Karpas-422 (cell line): Measurements from ENCODE around the gene PHETA1. TPM values are rescaled to one million over a fixed set of nuclear protein-coding genes. Genes with fewer than 3 reads are reported as not detected.

Source experiments
- DNase-seq: peaks from one replicate; pipeline ENCODE4 v3.0.0-alpha.2; 2015
- H2AFZ ChIP-seq: fragments of 200-600 bp; sonication (generic); 2 replicates; pipeline ENCODE4 v1.6.1; 2014; ENCODE audit warnings: antibody characterized with exemption, low read length, mixed read lengths
- H3K27ac ChIP-seq: fragments of 200-600 bp; sonication (generic); 2 replicates; pipeline ENCODE4 v1.5.1; 2014; ENCODE audit warnings: mild to moderate bottlenecking, low read length, moderate library complexity
- H3K27me3 ChIP-seq: fragments of 200-600 bp; sonication (generic); 2 replicates; pipeline ENCODE4 v1.6.1; 2014; ENCODE audit warnings: low read length, mixed read lengths
- H3K36me3 ChIP-seq: fragments of 200-600 bp; sonication (generic); 2 replicates; pipeline ENCODE4 v1.6.1; 2014; ENCODE audit warnings: low read length, mixed read lengths; ENCODE audit not compliant: insufficient read depth
- H3K4me1 ChIP-seq: fragments of 200-600 bp; sonication (generic); 2 replicates; pipeline ENCODE4 v1.6.1; 2014; ENCODE audit warnings: mild to moderate bottlenecking, low read length, mixed read lengths
- H3K4me2 ChIP-seq: fragments of 200-600 bp; sonication (generic); 2 replicates; pipeline ENCODE4 v1.6.1; 2014; ENCODE audit warnings: low read length, low read depth, mild to moderate bottlenecking; ENCODE audit not compliant: poor library complexity, severe bottlenecking
- H3K4me3 ChIP-seq: fragments of 200-600 bp; sonication (generic); 2 replicates; pipeline ENCODE4 v1.5.1; 2014; ENCODE audit warnings: mild to moderate bottlenecking, antibody characterized with exemption, low read length, mixed read lengths
- H3K79me2 ChIP-seq: fragments of 200-600 bp; sonication (generic); 2 replicates; pipeline ENCODE4 v1.6.1; 2014; ENCODE audit warnings: mild to moderate bottlenecking, low read length, mixed read lengths
- H3K9ac ChIP-seq: fragments of 200-600 bp; sonication (generic); 2 replicates; pipeline ENCODE4 v1.6.0; 2014; ENCODE audit warnings: low read length
- H3K9me2 ChIP-seq: fragments of 200-600 bp; sonication (generic), shearing (Covaris generic); replicated peaks from 2 replicates; pipeline ENCODE4 v1.6.0; 2014; ENCODE audit warnings: mild to moderate bottlenecking, low read length, moderate library complexity; ENCODE audit not compliant: insufficient read depth
- H3K9me3 ChIP-seq: fragments of 300-700, 200-600 bp; sonication (generic); 2 replicates; pipeline ENCODE4 v1.6.1; 2014; ENCODE audit warnings: low read length, mixed read lengths
- H4K20me1 ChIP-seq: fragments of 200-600 bp; sonication (generic); 2 replicates; pipeline ENCODE4 v1.6.1; 2014; ENCODE audit warnings: mild to moderate bottlenecking, antibody characterized with exemption, low read length, low read depth; ENCODE audit not compliant: insufficient read depth
- total RNA-seq: library from RNA; depleted of rRNA; stranded (reverse); fragments of >200 nt; shearing (Covaris generic); gene quantifications from 2 replicates; pipeline ENCODE4 v1.2.3, GENCODE V29; 2014; ENCODE audit warnings: low replicate concordance

The PHETA1 gene
- total RNA-seq, 1 experiment from 2014 or later: 0.11 TPM

GRCh38 chr12:111320258-111321050 is 48.4 kb downstream of the PHETA1 start:
- DNase-seq: no peak
- Histone ChIP-seq H3K27me3 (no peaks in the 10 kb centered on the region), H3K36me3 (no peaks in the 10 kb centered on the region), H3K4me1 (no peaks in the 10 kb centered on the region), H4K20me1 (no peaks in the 10 kb centered on the region), H3K9me2 (no peaks in the 10 kb centered on the region), H3K4me3 (no peak overlapping the region), H3K27ac (no peak overlapping the region), H3K79me2 (no peaks in the 10 kb centered on the region), H3K4me2 (no peak overlapping the region), H3K9ac (no peak overlapping the region), H3K9me3 (no peaks in the 10 kb centered on the region), H2AFZ (no peak overlapping the region)

GRCh38 chr12:111319600-111320257 is 49.2 kb downstream of the PHETA1 start:
- Histone ChIP-seq H3K9me2 (no peaks in the 10 kb centered on the region), H3K9me3 (no peaks in the 10 kb centered on the region), H3K27me3 (no peaks in the 10 kb centered on the region), H3K4me2 (no peak overlapping the region), H4K20me1 (no peaks in the 10 kb centered on the region), H3K4me3 (no peak overlapping the region), H3K4me1 (no peaks in the 10 kb centered on the region), H3K79me2 (no peaks in the 10 kb centered on the region), H3K9ac (no peak overlapping the region), H3K27ac (no peak overlapping the region), H2AFZ (no peak overlapping the region), H3K36me3 (no peaks in the 10 kb centered on the region)
- no peak for DNase-seq

GRCh38 chr12:111318450-111318849 is 50.4 kb downstream of the PHETA1 start:
- no peaks in the 10 kb centered on the region for H3K27me3 ChIP-seq
- no peaks in the 10 kb centered on the region for H3K36me3 ChIP-seq
- H3K9me3 ChIP-seq: no peaks in the 10 kb centered on the region
- H3K4me1 ChIP-seq: no peaks in the 10 kb centered on the region
- no peak overlapping the region for H3K9ac ChIP-seq
- H2AFZ ChIP-seq: no peak overlapping the region
- no peak overlapping the region for H3K27ac ChIP-seq
- no peaks in the 10 kb centered on the region for H3K9me2 ChIP-seq
- H4K20me1 ChIP-seq: no peaks in the 10 kb centered on the region
- no peak overlapping the region for H3K4me2 ChIP-seq
- DNase-seq: no peak
- no peaks in the 10 kb centered on the region for H3K79me2 ChIP-seq
- no peak overlapping the region for H3K4me3 ChIP-seq

- Histone ChIP-seq H2AFZ (no peak overlapping the region), H3K27me3 (no peaks in the 10 kb centered on the region), H3K4me3 (no peak overlapping the region), H3K9me3 (no peaks in the 10 kb centered on the region), H3K36me3 (no peaks in the 10 kb centered on the region), H4K20me1 (no peaks in the 10 kb centered on the region), H3K9me2 (no peaks in the 10 kb centered on the region), H3K79me2 (no peaks in the 10 kb centered on the region), H3K4me2 (no peak overlapping the region), H3K9ac (no peak overlapping the region), H3K4me1 (no peaks in the 10 kb centered on the region), H3K27ac (no peak overlapping the region)
- no peak for DNase-seq
Measured at GRCh38 chr12:111316671-111317070, 52.2 kb downstream of the PHETA1 start.

GRCh38 chr12:111314953-111315539 is 53.8 kb downstream of the PHETA1 start:
- H3K79me2 ChIP-seq: no peaks in the 10 kb centered on the region
- H2AFZ ChIP-seq: no peak overlapping the region
- H3K36me3 ChIP-seq: no peaks in the 10 kb centered on the region
- no peak overlapping the region for H3K27ac ChIP-seq
- H3K4me2 ChIP-seq: no peak overlapping the region
- H3K4me1 ChIP-seq: no peaks in the 10 kb centered on the region
- no peak overlapping the region for H3K9ac ChIP-seq
- H3K9me3 ChIP-seq: no peaks in the 10 kb centered on the region
- DNase-seq: no peak
- no peaks in the 10 kb centered on the region for H3K27me3 ChIP-seq
- no peak overlapping the region for H3K4me3 ChIP-seq
- H4K20me1 ChIP-seq: no peaks in the 10 kb centered on the region
- H3K9me2 ChIP-seq: no peaks in the 10 kb centered on the region

- no peaks in the 10 kb centered on the region for H3K4me1 ChIP-seq
- H3K9me2 ChIP-seq: no peaks in the 10 kb centered on the region
- H3K27me3 ChIP-seq: no peaks in the 10 kb centered on the region
- H3K79me2 ChIP-seq: no peaks in the 10 kb centered on the region
- no peak overlapping the region for H3K9ac ChIP-seq
- H4K20me1 ChIP-seq: no peaks in the 10 kb centered on the region
- peak; percentile 85 for DNase-seq
- no peak overlapping the region for H3K27ac ChIP-seq
- no peaks in the 10 kb centered on the region for H3K36me3 ChIP-seq
- H3K4me2 ChIP-seq: no peak overlapping the region
- H3K4me3 ChIP-seq: no peak overlapping the region
- no peaks in the 10 kb centered on the region for H3K9me3 ChIP-seq
- H2AFZ ChIP-seq: no peak overlapping the region
Measured at GRCh38 chr12:111313833-111314259, 55.0 kb downstream of the PHETA1 start.

- H3K9me2 ChIP-seq: no peaks in the 10 kb centered on the region
- no peak overlapping the region for H3K9ac ChIP-seq
- no peaks in the 10 kb centered on the region for H3K4me1 ChIP-seq
- no peaks in the 10 kb centered on the region for H3K27me3 ChIP-seq
- no peaks in the 10 kb centered on the region for H3K36me3 ChIP-seq
- no peaks in the 10 kb centered on the region for H3K9me3 ChIP-seq
- no peaks in the 10 kb centered on the region for H3K79me2 ChIP-seq
- H3K4me3 ChIP-seq: no peak overlapping the region
- no peak overlapping the region for H3K27ac ChIP-seq
- no peak overlapping the region for H2AFZ ChIP-seq
- no peak for DNase-seq
- H4K20me1 ChIP-seq: no peaks in the 10 kb centered on the region
- no peak overlapping the region for H3K4me2 ChIP-seq
Measured at GRCh38 chr12:111312708-111313107, 56.2 kb downstream of the PHETA1 start.

- H3K4me1 ChIP-seq: no peaks in the 10 kb centered on the region
- H2AFZ ChIP-seq: no peak overlapping the region
- no peaks in the 10 kb centered on the region for H4K20me1 ChIP-seq
- no peak overlapping the region for H3K27ac ChIP-seq
- no peaks in the 10 kb centered on the region for H3K27me3 ChIP-seq
- H3K4me3 ChIP-seq: no peak overlapping the region
- no peaks in the 10 kb centered on the region for H3K9me2 ChIP-seq
- H3K9ac ChIP-seq: no peak overlapping the region
- H3K79me2 ChIP-seq: no peaks in the 10 kb centered on the region
- no peak for DNase-seq
- no peaks in the 10 kb centered on the region for H3K9me3 ChIP-seq
- no peaks in the 10 kb centered on the region for H3K36me3 ChIP-seq
- H3K4me2 ChIP-seq: no peak overlapping the region
Measured at GRCh38 chr12:111312016-111312415, 56.9 kb downstream of the PHETA1 start.
